H1 (cell line): ENCODE results near the gene CHAD. TPM values are rescaled to one million over a fixed set of nuclear protein-coding genes. Genes with fewer than 3 reads are reported as not detected.
"Not testable (repeated sequence)": the region's sequence is repeated elsewhere in the genome, so short reads cannot be mapped to it uniquely, and the experiment has no call there.

Experiments used
- CTCF ChIA-PET: fragments of 300-600 bp; sonication (Branson Sonifier 250); formaldehyde crosslinking; loops from one replicate; lab custom pipeline; 2021; ENCODE audit not compliant: partially characterized antibody; lab: Charles Lee
- POLR2A ChIA-PET: fragments of 300-600 bp; sonication (Branson Sonifier 250); formaldehyde crosslinking; loops from one replicate; lab custom pipeline; 2021; ENCODE audit warnings: inconsistent platforms; ENCODE audit not compliant: partially characterized antibody; lab: Charles Lee
- DNase-seq, 2 experiments: peaks; one replicate each; pipeline versions ENCODE4 v3.0.0 to v3.0.0-alpha.2; 2010 to 2022; ENCODE audit warnings: low spot score in 2 of 2, low read depth in 1 of 2, mixed read lengths in 1 of 2
- FAIRE-seq: peaks from 2 replicates; lab custom pipeline; 2011; peaks lifted over from hg19 to GRCh38; lab: Jason Lieb, UNC
- H2AFZ ChIP-seq: 2 replicates; pipeline ENCODE4 v1.8.1; 2012; ENCODE audit warnings: low read length, inconsistent platforms
- H2AK5ac ChIP-seq: 2 replicates; pipeline ENCODE4 v1.6.1; 2013; ENCODE audit warnings: low read depth, low read length
- H2BK120ac ChIP-seq: replicated peaks from 2 replicates; pipeline ENCODE3; 2013; ENCODE audit warnings: low read depth, low read length, inconsistent platforms
- H2BK12ac ChIP-seq: 2 replicates; pipeline ENCODE4 v1.6.1; 2013; ENCODE audit warnings: low read depth, low read length
- H2BK15ac ChIP-seq: 2 replicates; pipeline ENCODE4 v1.6.1; 2013; ENCODE audit warnings: low read length
- H2BK20ac ChIP-seq: 2 replicates; pipeline ENCODE4 v1.6.1; 2013; ENCODE audit warnings: low read length
- H2BK5ac ChIP-seq: 2 replicates; pipeline ENCODE4 v1.6.1; 2013; ENCODE audit warnings: low read depth, low read length
- H3K14ac ChIP-seq: 2 replicates; pipeline ENCODE4 v1.6.1; 2013; ENCODE audit warnings: inconsistent platforms; ENCODE audit not compliant: insufficient read length
- H3K18ac ChIP-seq: 2 replicates; pipeline ENCODE4 v1.6.1; 2013; ENCODE audit warnings: low read length; ENCODE audit errors: extremely low read depth
- H3K23ac ChIP-seq: 2 replicates; pipeline ENCODE4 v1.6.1; 2013; ENCODE audit warnings: inconsistent platforms; ENCODE audit not compliant: insufficient read length
- H3K23me2 ChIP-seq: 2 replicates; pipeline ENCODE4 v1.6.1; 2013; ENCODE audit warnings: low read depth, low read length
- H3K27ac ChIP-seq: 2 replicates; pipeline ENCODE4 v1.6.1; 2011; ENCODE audit warnings: low read depth, low read length, inconsistent platforms
- H3K27me3 ChIP-seq, 4 experiments: replicated peaks in 1 of 4; 1 replicate in 1 of 4; 2 replicates in 3 of 4; pipeline versions ENCODE4 v1.6.1 to v1.8.1; 2011 to 2013; ENCODE audit warnings: low read length in 3 of 4, mild to moderate bottlenecking in 3 of 4, inconsistent platforms in 2 of 4, mixed read lengths in 2 of 4, moderate library complexity in 1 of 4; ENCODE audit not compliant: control insufficient read depth in 3 of 4, insufficient read depth in 3 of 4; ENCODE audit errors: extremely low read depth in 1 of 4
- H3K36me3 ChIP-seq, 4 experiments: 2 replicates each; pipeline versions ENCODE4 v1.6.1 to v1.8.1; 2011 to 2013; ENCODE audit warnings: mild to moderate bottlenecking in 4 of 4, low read length in 3 of 4, moderate library complexity in 2 of 4, control low read depth in 1 of 4, inconsistent platforms in 1 of 4; ENCODE audit not compliant: insufficient read depth in 4 of 4, control insufficient read depth in 2 of 4
- H3K4ac ChIP-seq: replicated peaks from 2 replicates; pipeline ENCODE3; 2013; ENCODE audit warnings: low read length, low read depth, mixed read lengths, inconsistent platforms; ENCODE audit not compliant: insufficient read length
- H3K4me1 ChIP-seq, 4 experiments: replicated peaks in 1 of 4; 1 replicate in 1 of 4; 2 replicates in 3 of 4; pipeline versions ENCODE4 v1.6.1 to v1.8.1; 2011 to 2013; ENCODE audit warnings: low read length in 3 of 4, inconsistent platforms in 2 of 4, mixed read lengths in 1 of 4; ENCODE audit not compliant: insufficient read depth in 4 of 4, control insufficient read depth in 3 of 4
- H3K4me2 ChIP-seq, 2 experiments: 2 replicates each; pipeline versions ENCODE4 v1.6.1 to v1.8.1; 2011 to 2013; ENCODE audit warnings: low read depth in 2 of 2, low read length in 2 of 2, control low read depth in 1 of 2, inconsistent platforms in 1 of 2, mild to moderate bottlenecking in 1 of 2; ENCODE audit not compliant: insufficient read depth in 1 of 2
- H3K4me3 ChIP-seq, 4 experiments: fragments of 200-600, 300-600 bp in 1 of 4; sonication (generic), shearing (Covaris generic), sonication (Bioruptor Twin) in 1 of 4; 2 replicates each; pipeline versions ENCODE4 v1.5.1 to v1.8.1; 2011 to 2016; ENCODE audit warnings: low read length in 4 of 4, low read depth in 3 of 4, control low read depth in 2 of 4, inconsistent platforms in 2 of 4, mild to moderate bottlenecking in 2 of 4, mixed read lengths in 1 of 4, moderate library complexity in 1 of 4; ENCODE audit not compliant: insufficient read depth in 2 of 4; ENCODE audit errors: extremely low read depth in 1 of 4
- H3K56ac ChIP-seq: replicated peaks from 2 replicates; pipeline ENCODE3; 2013; ENCODE audit warnings: low read depth, mild to moderate bottlenecking, mixed read lengths, low read length, inconsistent platforms; ENCODE audit not compliant: insufficient read length
- H3K79me1 ChIP-seq: 2 replicates; pipeline ENCODE4 v1.6.1; 2013; ENCODE audit warnings: low read depth, low read length, control low read depth
- H3K79me2 ChIP-seq, 2 experiments: 2 replicates each; pipeline versions ENCODE4 v1.6.1 to v1.8.1; 2012 to 2013; ENCODE audit warnings: low read length in 2 of 2, mild to moderate bottlenecking in 2 of 2, inconsistent platforms in 1 of 2; ENCODE audit not compliant: insufficient read depth in 2 of 2, control insufficient read depth in 1 of 2
- H3K9ac ChIP-seq, 4 experiments: replicated peaks in 1 of 4; 1 replicate in 1 of 4; 2 replicates in 3 of 4; pipeline versions ENCODE4 v1.6.1 to v1.8.1; 2011 to 2013; ENCODE audit warnings: low read depth in 3 of 4, low read length in 3 of 4, control low read depth in 2 of 4, mild to moderate bottlenecking in 2 of 4, moderate library complexity in 2 of 4, inconsistent platforms in 1 of 4; ENCODE audit errors: extremely low read depth in 1 of 4
- H3K9me3 ChIP-seq, 2 experiments: 2 replicates each; pipeline versions ENCODE4 v1.6.1 to v1.8.1; 2012 to 2013; ENCODE audit warnings: mild to moderate bottlenecking in 2 of 2, moderate library complexity in 2 of 2, control low read depth in 1 of 2, inconsistent platforms in 1 of 2, low read depth in 1 of 2, low read length in 1 of 2, mixed read lengths in 1 of 2; ENCODE audit not compliant: insufficient read depth in 2 of 2
- H4K20me1 ChIP-seq, 2 experiments: replicated peaks in 1 of 2; 2 replicates each; pipeline versions ENCODE3 to v1.8.1; 2011 to 2013; ENCODE audit warnings: inconsistent platforms in 2 of 2, low read length in 2 of 2, mild to moderate bottlenecking in 1 of 2; ENCODE audit not compliant: insufficient read depth in 2 of 2, control insufficient read depth in 1 of 2
- H4K5ac ChIP-seq: 2 replicates; pipeline ENCODE4 v1.6.1; 2013; ENCODE audit warnings: low read length, low read depth, mixed read lengths, inconsistent platforms; ENCODE audit not compliant: insufficient read length
- H4K8ac ChIP-seq: 2 replicates; pipeline ENCODE4 v1.8.0; 2013; ENCODE audit warnings: mild to moderate bottlenecking, moderate library complexity, low read length, inconsistent platforms; ENCODE audit not compliant: insufficient read depth; ENCODE audit errors: extremely low read depth
- H4K91ac ChIP-seq: replicated peaks from 2 replicates; pipeline ENCODE3; 2013; ENCODE audit warnings: low read length, mixed read lengths, inconsistent platforms; ENCODE audit not compliant: insufficient read length
- CTCF ChIP-seq, 3 experiments: IDR thresholded peaks; 1 replicate in 2 of 3; 2 replicates in 1 of 3; pipeline versions ENCODE4 v1.5.1 to v1.6.1; 2011; ENCODE audit warnings: low read length in 3 of 3, mild to moderate bottlenecking in 3 of 3, inconsistent platforms in 2 of 3, low read depth in 1 of 3, moderate library complexity in 1 of 3; ENCODE audit not compliant: insufficient read depth in 1 of 3; ENCODE audit errors: control extremely low read depth in 1 of 3
- MAFK ChIP-seq: IDR thresholded peaks from 2 replicates; pipeline ENCODE4 v1.6.1; 2012; ENCODE audit warnings: low read depth, mild to moderate bottlenecking, improper control_type of control experiment, low read length
- WGBS, 2 experiments: shearing (Covaris generic) in 1 of 2; methylation state at CpG; one replicate each; pipeline versions ENCODE4 v1.1.6 to v1.1.7; 2013 to 2015; ENCODE audit warnings: low lambda C conversion rate in 2 of 2, mixed read lengths in 2 of 2, inconsistent platforms in 1 of 2, low coverage in 1 of 2, missing lambda C conversion rate in 1 of 2; ENCODE audit not compliant: insufficient replicate concordance in 2 of 2, insufficient coverage in 1 of 2, insufficient read length in 1 of 2; ENCODE audit errors: extremely low coverage in 1 of 2, missing lambda C conversion rate in 1 of 2; 5-methylcytosine and 5-hydroxymethylcytosine counted together
- polyA plus RNA-seq, 7 experiments: library from polyadenylated mRNA; depleted of rRNA in 3 of 7; stranded (reverse) in 5 of 7; unstranded in 2 of 7; fragments of >200 nt in 5 of 7; fragments of 200-250 nt in 2 of 7; gene quantifications; 1 replicate in 5 of 7; 2 replicates in 1 of 7; 4 replicates in 1 of 7; pipeline versions ENCODE4 v1.2.1 to v1.2.3, GENCODE V29; 2011 to 2013; ENCODE audit warnings: missing spikeins in 2 of 7, mixed read lengths in 2 of 7
- total RNA-seq: library from RNA; stranded (reverse); fragmentation: NEBNext Ultra II Directional; extraction: Animal tissue kit (Norgen Biotek cat#: 25700); gene quantifications from 2 replicates; pipeline ENCODE4 v1.2.1, GENCODE V29; 2021

Gene CHAD
- total and polyA plus RNA-seq, 2 of the 8 experiments (the other 6 are each of a cell fraction or from before 2014, with no cell fraction given): 0.03 TPM; not detected in 1

GRCh38 chr17:50472761-50473161 is 4.1 kb upstream of the CHAD start:
- Histone ChIP-seq H3K27me3 (peaks cover 8 to 31% (median 23%) of the 10 kb centered on the region in 4 experiments; a peak in 6 of 7 replicates), H3K4me1 (peaks cover 0 to 11% (median 9%) of the 10 kb centered on the region in 4 experiments; a peak in 6 of 7 replicates)
- H2BK12ac ChIP-seq, DNase-seq, H3K4me3 ChIP-seq, H3K23me2 ChIP-seq, H3K56ac ChIP-seq, H3K18ac ChIP-seq, H3K9me3 ChIP-seq, H2BK15ac ChIP-seq, H3K4ac ChIP-seq, H3K9ac ChIP-seq, H4K5ac ChIP-seq, FAIRE-seq, H2BK20ac ChIP-seq, H3K14ac ChIP-seq, H4K8ac ChIP-seq, H3K79me2 ChIP-seq, H4K91ac ChIP-seq, H3K23ac ChIP-seq, H4K20me1 ChIP-seq, H2AFZ ChIP-seq, H3K36me3 ChIP-seq, H2AK5ac ChIP-seq, H3K4me2 ChIP-seq, H2BK5ac ChIP-seq, H2BK120ac ChIP-seq, H3K79me1 ChIP-seq, H3K27ac ChIP-seq: not testable (repeated sequence)
- CTCF ChIA-PET: interaction anchor here (0.6 to 8.8 kb wide), 11 partner anchors 10 to 147 kb away, joined by 3 to 49 read pairs (median 4); partner anchors contain the start of gene LRRC59
- POLR2A ChIA-PET: interaction anchor here (1.1 kb wide), 1 partner anchor 41 kb away, joined by 3 read pairs; no protein-coding TSS in a partner anchor
- WGBS, 2 experiments: 87% methylated on average over 13 of the region's 13 CpGs; no CpG with 5 or more reads in 1 of the 2 experiments
- TF ChIP-seq MAFK (0 out of 2 replicates have a peak, but pooled peaks have one; percentile 13), CTCF (IDR thresholded peaks at IDR 0.05; ENCODE audit: control extremely low read depth in 1 of 3, insufficient read depth in 1 of 3, low read depth in 1 of 3, low read length in 3 of 3) (peak in 2 of 3 experiments; percentile 10 to 29; a peak in 1 of 4 replicates)
